Measurements from ENCODE around the gene KIAA1217.

Gene KIAA1217

DNA sequence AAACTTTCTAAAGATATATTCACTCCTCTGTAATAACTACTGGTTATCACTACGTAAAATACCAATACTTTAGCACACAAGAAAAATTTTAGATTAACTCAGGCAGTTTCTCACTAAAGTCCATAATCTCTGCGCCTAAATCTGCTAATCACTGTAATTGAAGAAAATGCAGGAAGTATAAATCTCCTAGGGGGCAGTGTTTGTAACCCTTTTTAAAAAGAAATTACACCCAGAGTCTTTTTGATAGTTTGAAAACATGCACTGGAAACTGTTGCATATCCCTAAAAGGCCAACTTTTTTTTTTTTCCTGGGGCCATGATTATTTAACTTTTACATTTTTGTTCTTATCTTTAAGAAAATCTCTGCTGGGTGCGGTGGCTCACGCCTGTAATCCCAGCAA is 209.6 kb downstream of the KIAA1217 start:
- Histone ChIP-seq H3K36me3 (ENCODE audit: insufficient read depth, low read length) (no peaks in the 10 kb centered on the region), H3K4me3 (ENCODE audit: low read depth in 1 of 2, low read length in 2 of 2) (no peak overlapping the region), H3K27ac (ENCODE audit: low read length) (no peak overlapping the region), H3K27me3 (ENCODE audit: insufficient read depth, low read length, poor library complexity) (no peaks in the 10 kb centered on the region), H3K9me3 (ENCODE audit: insufficient read depth, low read length, severe bottlenecking) (peaks cover 3% of the 10 kb centered on the region), H3K79me2 (ENCODE audit: insufficient read depth, low read length) (no peaks in the 10 kb centered on the region), H3K4me2 (ENCODE audit: insufficient read depth, low read length) (no peak overlapping the region), H3K9ac (ENCODE audit: low read depth, low read length) (no peak overlapping the region), H3K4me1 (ENCODE audit: insufficient read depth, low read length) (peaks cover 10% of the 10 kb centered on the region), H2AFZ (ENCODE audit: low read depth, low read length) (no peak overlapping the region), H4K20me1 (ENCODE audit: insufficient read depth, low read length) (no peaks in the 10 kb centered on the region)
- ATAC-seq (ENCODE audit: insufficient read depth, low read depth): no peak
- no peak for DNase-seq
- TF ChIP-seq CTCF (IDR thresholded peaks at IDR 0.05; ENCODE audit: borderline replicate concordance, extremely low read depth, low read length, poor library complexity, severe bottlenecking) (peak; percentile 30), EZH2 (IDR thresholded peaks at IDR 0.05; ENCODE audit: borderline replicate concordance, low read depth, low read length, severe bottlenecking) (no peak)

DNA sequence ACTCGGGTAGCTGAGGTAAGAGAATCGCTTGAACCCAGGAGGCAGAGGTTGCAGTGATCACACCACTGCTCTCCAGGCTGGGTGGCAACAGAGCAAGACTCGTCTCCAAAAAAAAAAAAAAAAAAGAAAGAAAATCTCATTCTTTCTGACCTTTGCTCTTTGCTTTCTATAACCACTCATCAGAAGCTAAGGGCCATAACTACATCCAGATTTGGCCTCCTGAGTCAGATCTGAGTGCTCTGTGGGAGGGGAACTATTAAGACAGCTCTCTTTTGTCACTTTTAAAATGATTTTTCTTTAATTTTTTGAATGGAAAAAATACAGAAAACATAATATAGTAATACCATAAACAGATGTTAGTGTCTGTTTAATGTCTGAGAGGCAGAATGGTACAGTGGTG is 210.1 kb downstream of the KIAA1217 start:
- ATAC-seq (ENCODE audit: insufficient read depth, low read depth): no peak
- TF ChIP-seq EZH2 (IDR thresholded peaks at IDR 0.05; ENCODE audit: borderline replicate concordance, low read depth, low read length, severe bottlenecking): no peak
- no peak for TF ChIP-seq CTCF (IDR thresholded peaks at IDR 0.05; ENCODE audit: borderline replicate concordance, extremely low read depth, low read length, poor library complexity, severe bottlenecking)

DNA sequence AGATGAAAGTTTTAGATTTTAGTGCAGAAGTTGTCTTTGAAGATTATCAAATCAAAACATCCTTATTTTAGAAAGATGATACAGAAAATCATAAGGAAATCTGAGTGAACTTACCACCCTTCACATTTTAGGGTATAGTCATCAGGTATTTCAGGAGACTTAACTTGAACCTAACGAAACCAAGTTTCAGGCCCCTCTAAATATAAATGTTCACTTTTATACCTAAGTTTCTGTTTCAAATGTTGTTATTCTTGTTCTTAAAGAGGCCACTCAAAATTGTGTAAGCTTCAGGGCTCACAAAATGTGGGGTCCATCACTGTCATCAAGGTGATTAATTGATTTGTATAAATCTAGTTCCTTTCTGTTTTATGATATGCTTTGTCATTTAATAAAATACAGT is 216.2 kb downstream of the KIAA1217 start:
- TF ChIP-seq CTCF (IDR thresholded peaks at IDR 0.05; ENCODE audit: borderline replicate concordance, extremely low read depth, low read length, poor library complexity, severe bottlenecking) (no peak), EZH2 (IDR thresholded peaks at IDR 0.05; ENCODE audit: borderline replicate concordance, low read depth, low read length, severe bottlenecking) (no peak)
- H3K27ac ChIP-seq (ENCODE audit: low read length): no peak overlapping the region
- H3K9ac ChIP-seq (ENCODE audit: low read depth, low read length): no peak overlapping the region
- DNase-seq (no peak), ATAC-seq (ENCODE audit: insufficient read depth, low read depth) (no peak)
- H3K4me1 ChIP-seq (ENCODE audit: insufficient read depth, low read length): no peaks in the 10 kb centered on the region
- H3K4me3 ChIP-seq (ENCODE audit: low read depth in 1 of 2, low read length in 2 of 2): no peak overlapping the region
- no peaks in the 10 kb centered on the region for H3K9me3 ChIP-seq (ENCODE audit: insufficient read depth, low read length, severe bottlenecking)
- H4K20me1 ChIP-seq (ENCODE audit: insufficient read depth, low read length): no peaks in the 10 kb centered on the region
- H2AFZ ChIP-seq (ENCODE audit: low read depth, low read length): no peak overlapping the region
- no peaks in the 10 kb centered on the region for H3K36me3 ChIP-seq (ENCODE audit: insufficient read depth, low read length)
- no peaks in the 10 kb centered on the region for H3K79me2 ChIP-seq (ENCODE audit: insufficient read depth, low read length)
- no peaks in the 10 kb centered on the region for H3K27me3 ChIP-seq (ENCODE audit: insufficient read depth, low read length, poor library complexity)
- H3K4me2 ChIP-seq (ENCODE audit: insufficient read depth, low read length): no peak overlapping the region

More for the DNA sequence above, 210.1 kb downstream of the KIAA1217 start:
- Histone ChIP-seq H3K4me1 (ENCODE audit: insufficient read depth, low read length) (peaks cover 10% of the 10 kb centered on the region), H3K27me3 (ENCODE audit: insufficient read depth, low read length, poor library complexity) (no peaks in the 10 kb centered on the region), H3K4me2 (ENCODE audit: insufficient read depth, low read length) (no peak overlapping the region), H2AFZ (ENCODE audit: low read depth, low read length) (no peak overlapping the region), H3K79me2 (ENCODE audit: insufficient read depth, low read length) (no peaks in the 10 kb centered on the region), H4K20me1 (ENCODE audit: insufficient read depth, low read length) (no peaks in the 10 kb centered on the region), H3K9me3 (ENCODE audit: insufficient read depth, low read length, severe bottlenecking) (no peaks in the 10 kb centered on the region), H3K4me3 (ENCODE audit: low read depth in 1 of 2, low read length in 2 of 2) (no peak overlapping the region), H3K27ac (ENCODE audit: low read length) (no peak overlapping the region), H3K36me3 (ENCODE audit: insufficient read depth, low read length) (no peaks in the 10 kb centered on the region), H3K9ac (ENCODE audit: low read depth, low read length) (no peak overlapping the region)
- DNase-seq: no peak
